H1 (cell line): ENCODE measurements around the gene JAG2. TPM values are rescaled to one million over a fixed set of nuclear protein-coding genes. Genes with fewer than 3 reads are reported as not detected.
A peak's percentile ranks its signal among the peaks of the same experiment; 100 is the strongest.

Experiments
- CTCF ChIA-PET: fragments of 300-600 bp; sonication (Branson Sonifier 250); formaldehyde crosslinking; loops from one replicate; lab custom pipeline; 2021; ENCODE audit not compliant: partially characterized antibody; lab: Charles Lee
- POLR2A ChIA-PET: fragments of 300-600 bp; sonication (Branson Sonifier 250); formaldehyde crosslinking; loops from one replicate; lab custom pipeline; 2021; ENCODE audit warnings: inconsistent platforms; ENCODE audit not compliant: partially characterized antibody; lab: Charles Lee
- DNase-seq, 2 experiments: peaks; one replicate each; pipeline versions ENCODE4 v3.0.0 to v3.0.0-alpha.2; 2010 to 2022; ENCODE audit warnings: low spot score in 2 of 2, low read depth in 1 of 2, mixed read lengths in 1 of 2
- FAIRE-seq: peaks from 2 replicates; lab custom pipeline; 2011; peaks lifted over from hg19 to GRCh38; lab: Jason Lieb, UNC
- H2AFZ ChIP-seq: 2 replicates; pipeline ENCODE4 v1.8.1; 2012; ENCODE audit warnings: low read length, inconsistent platforms
- H2AK5ac ChIP-seq: 2 replicates; pipeline ENCODE4 v1.6.1; 2013; ENCODE audit warnings: low read depth, low read length
- H2BK120ac ChIP-seq: replicated peaks from 2 replicates; pipeline ENCODE3; 2013; ENCODE audit warnings: low read depth, low read length, inconsistent platforms
- H2BK12ac ChIP-seq: 2 replicates; pipeline ENCODE4 v1.6.1; 2013; ENCODE audit warnings: low read depth, low read length
- H2BK15ac ChIP-seq: 2 replicates; pipeline ENCODE4 v1.6.1; 2013; ENCODE audit warnings: low read length
- H2BK20ac ChIP-seq: 2 replicates; pipeline ENCODE4 v1.6.1; 2013; ENCODE audit warnings: low read length
- H2BK5ac ChIP-seq: 2 replicates; pipeline ENCODE4 v1.6.1; 2013; ENCODE audit warnings: low read depth, low read length
- H3K14ac ChIP-seq: 2 replicates; pipeline ENCODE4 v1.6.1; 2013; ENCODE audit warnings: inconsistent platforms; ENCODE audit not compliant: insufficient read length
- H3K18ac ChIP-seq: 2 replicates; pipeline ENCODE4 v1.6.1; 2013; ENCODE audit warnings: low read length; ENCODE audit errors: extremely low read depth
- H3K23ac ChIP-seq: 2 replicates; pipeline ENCODE4 v1.6.1; 2013; ENCODE audit warnings: inconsistent platforms; ENCODE audit not compliant: insufficient read length
- H3K23me2 ChIP-seq: 2 replicates; pipeline ENCODE4 v1.6.1; 2013; ENCODE audit warnings: low read depth, low read length
- H3K27ac ChIP-seq: 2 replicates; pipeline ENCODE4 v1.6.1; 2011; ENCODE audit warnings: low read depth, low read length, inconsistent platforms
- H3K27me3 ChIP-seq, 4 experiments: replicated peaks in 1 of 4; 1 replicate in 1 of 4; 2 replicates in 3 of 4; pipeline versions ENCODE4 v1.6.1 to v1.8.1; 2011 to 2013; ENCODE audit warnings: low read length in 3 of 4, mild to moderate bottlenecking in 3 of 4, inconsistent platforms in 2 of 4, mixed read lengths in 2 of 4, moderate library complexity in 1 of 4; ENCODE audit not compliant: control insufficient read depth in 3 of 4, insufficient read depth in 3 of 4; ENCODE audit errors: extremely low read depth in 1 of 4
- H3K36me3 ChIP-seq, 4 experiments: 2 replicates each; pipeline versions ENCODE4 v1.6.1 to v1.8.1; 2011 to 2013; ENCODE audit warnings: mild to moderate bottlenecking in 4 of 4, low read length in 3 of 4, moderate library complexity in 2 of 4, control low read depth in 1 of 4, inconsistent platforms in 1 of 4; ENCODE audit not compliant: insufficient read depth in 4 of 4, control insufficient read depth in 2 of 4
- H3K4ac ChIP-seq: replicated peaks from 2 replicates; pipeline ENCODE3; 2013; ENCODE audit warnings: low read length, low read depth, mixed read lengths, inconsistent platforms; ENCODE audit not compliant: insufficient read length
- H3K4me1 ChIP-seq, 4 experiments: replicated peaks in 1 of 4; 1 replicate in 1 of 4; 2 replicates in 3 of 4; pipeline versions ENCODE4 v1.6.1 to v1.8.1; 2011 to 2013; ENCODE audit warnings: low read length in 3 of 4, inconsistent platforms in 2 of 4, mixed read lengths in 1 of 4; ENCODE audit not compliant: insufficient read depth in 4 of 4, control insufficient read depth in 3 of 4
- H3K4me2 ChIP-seq, 2 experiments: 2 replicates each; pipeline versions ENCODE4 v1.6.1 to v1.8.1; 2011 to 2013; ENCODE audit warnings: low read depth in 2 of 2, low read length in 2 of 2, control low read depth in 1 of 2, inconsistent platforms in 1 of 2, mild to moderate bottlenecking in 1 of 2; ENCODE audit not compliant: insufficient read depth in 1 of 2
- H3K4me3 ChIP-seq, 4 experiments: fragments of 200-600, 300-600 bp in 1 of 4; sonication (generic), shearing (Covaris generic), sonication (Bioruptor Twin) in 1 of 4; 2 replicates each; pipeline versions ENCODE4 v1.5.1 to v1.8.1; 2011 to 2016; ENCODE audit warnings: low read length in 4 of 4, low read depth in 3 of 4, control low read depth in 2 of 4, inconsistent platforms in 2 of 4, mild to moderate bottlenecking in 2 of 4, mixed read lengths in 1 of 4, moderate library complexity in 1 of 4; ENCODE audit not compliant: insufficient read depth in 2 of 4; ENCODE audit errors: extremely low read depth in 1 of 4
- H3K56ac ChIP-seq: replicated peaks from 2 replicates; pipeline ENCODE3; 2013; ENCODE audit warnings: low read depth, mild to moderate bottlenecking, mixed read lengths, low read length, inconsistent platforms; ENCODE audit not compliant: insufficient read length
- H3K79me1 ChIP-seq: 2 replicates; pipeline ENCODE4 v1.6.1; 2013; ENCODE audit warnings: low read depth, low read length, control low read depth
- H3K79me2 ChIP-seq, 2 experiments: 2 replicates each; pipeline versions ENCODE4 v1.6.1 to v1.8.1; 2012 to 2013; ENCODE audit warnings: low read length in 2 of 2, mild to moderate bottlenecking in 2 of 2, inconsistent platforms in 1 of 2; ENCODE audit not compliant: insufficient read depth in 2 of 2, control insufficient read depth in 1 of 2
- H3K9ac ChIP-seq, 4 experiments: replicated peaks in 1 of 4; 1 replicate in 1 of 4; 2 replicates in 3 of 4; pipeline versions ENCODE4 v1.6.1 to v1.8.1; 2011 to 2013; ENCODE audit warnings: low read depth in 3 of 4, low read length in 3 of 4, control low read depth in 2 of 4, mild to moderate bottlenecking in 2 of 4, moderate library complexity in 2 of 4, inconsistent platforms in 1 of 4; ENCODE audit errors: extremely low read depth in 1 of 4
- H3K9me3 ChIP-seq, 2 experiments: 2 replicates each; pipeline versions ENCODE4 v1.6.1 to v1.8.1; 2012 to 2013; ENCODE audit warnings: mild to moderate bottlenecking in 2 of 2, moderate library complexity in 2 of 2, control low read depth in 1 of 2, inconsistent platforms in 1 of 2, low read depth in 1 of 2, low read length in 1 of 2, mixed read lengths in 1 of 2; ENCODE audit not compliant: insufficient read depth in 2 of 2
- H4K20me1 ChIP-seq, 2 experiments: replicated peaks in 1 of 2; 2 replicates each; pipeline versions ENCODE3 to v1.8.1; 2011 to 2013; ENCODE audit warnings: inconsistent platforms in 2 of 2, low read length in 2 of 2, mild to moderate bottlenecking in 1 of 2; ENCODE audit not compliant: insufficient read depth in 2 of 2, control insufficient read depth in 1 of 2
- H4K5ac ChIP-seq: 2 replicates; pipeline ENCODE4 v1.6.1; 2013; ENCODE audit warnings: low read length, low read depth, mixed read lengths, inconsistent platforms; ENCODE audit not compliant: insufficient read length
- H4K8ac ChIP-seq: 2 replicates; pipeline ENCODE4 v1.8.0; 2013; ENCODE audit warnings: mild to moderate bottlenecking, moderate library complexity, low read length, inconsistent platforms; ENCODE audit not compliant: insufficient read depth; ENCODE audit errors: extremely low read depth
- H4K91ac ChIP-seq: replicated peaks from 2 replicates; pipeline ENCODE3; 2013; ENCODE audit warnings: low read length, mixed read lengths, inconsistent platforms; ENCODE audit not compliant: insufficient read length
- ASH2L ChIP-seq: fragments of 200-600, 300-600 bp; sonication (generic); IDR thresholded peaks from one replicate; pipeline ENCODE4 v1.7.1; 2017; ENCODE audit warnings: low read length
- BACH1 ChIP-seq: IDR thresholded peaks from 2 replicates; pipeline ENCODE4 v1.6.1; 2012; ENCODE audit warnings: low read length, improper control_type of control experiment
- CHD2 ChIP-seq: IDR thresholded peaks from 2 replicates; pipeline ENCODE4 v1.6.1; 2012; ENCODE audit warnings: low read length, improper control_type of control experiment
- CREB1 ChIP-seq: IDR thresholded peaks from 2 replicates; pipeline ENCODE4 v1.6.1; 2012; ENCODE audit warnings: inconsistent platforms
- CTBP2 ChIP-seq: IDR thresholded peaks from 2 replicates; pipeline ENCODE4 v1.7.0; 2011; ENCODE audit warnings: borderline replicate concordance, mild to moderate bottlenecking, moderate library complexity, mixed read lengths, low read length; ENCODE audit not compliant: insufficient read depth, insufficient read length
- GTF2F1 ChIP-seq: IDR thresholded peaks from 2 replicates; pipeline ENCODE4 v1.6.1; 2012; ENCODE audit warnings: low read depth, low read length, improper control_type of control experiment, borderline replicate concordance
- HDAC6 ChIP-seq: IDR thresholded peaks from one replicate; pipeline ENCODE4 v1.7.1; 2012; ENCODE audit warnings: low read depth, mild to moderate bottlenecking, inconsistent platforms, low read length, moderate library complexity
- MAFK ChIP-seq: IDR thresholded peaks from 2 replicates; pipeline ENCODE4 v1.6.1; 2012; ENCODE audit warnings: low read depth, mild to moderate bottlenecking, improper control_type of control experiment, low read length
- RNF2 ChIP-seq: fragments of 200-900, 300-1000 bp; sonication (generic); IDR thresholded peaks from 2 replicates; pipeline ENCODE4 v1.7.1; 2016; ENCODE audit warnings: borderline replicate concordance, low read depth, mild to moderate bottlenecking, antibody characterized with exemption, low read length; ENCODE audit not compliant: poor library complexity, severe bottlenecking; ENCODE audit errors: missing control alignments
- TEAD4 ChIP-seq: IDR thresholded peaks from 2 replicates; pipeline ENCODE4 v1.6.1; 2012; ENCODE audit warnings: low read depth, low read length, inconsistent platforms, mixed read lengths
- WGBS, 2 experiments: shearing (Covaris generic) in 1 of 2; methylation state at CpG; one replicate each; pipeline versions ENCODE4 v1.1.6 to v1.1.7; 2013 to 2015; ENCODE audit warnings: low lambda C conversion rate in 2 of 2, mixed read lengths in 2 of 2, inconsistent platforms in 1 of 2, low coverage in 1 of 2, missing lambda C conversion rate in 1 of 2; ENCODE audit not compliant: insufficient replicate concordance in 2 of 2, insufficient coverage in 1 of 2, insufficient read length in 1 of 2; ENCODE audit errors: extremely low coverage in 1 of 2, missing lambda C conversion rate in 1 of 2; 5-methylcytosine and 5-hydroxymethylcytosine counted together
- polyA plus RNA-seq, 7 experiments: library from polyadenylated mRNA; depleted of rRNA in 3 of 7; stranded (reverse) in 5 of 7; unstranded in 2 of 7; fragments of >200 nt in 5 of 7; fragments of 200-250 nt in 2 of 7; gene quantifications; 1 replicate in 5 of 7; 2 replicates in 1 of 7; 4 replicates in 1 of 7; pipeline versions ENCODE4 v1.2.1 to v1.2.3, GENCODE V29; 2011 to 2013; ENCODE audit warnings: missing spikeins in 2 of 7, mixed read lengths in 2 of 7
- total RNA-seq: library from RNA; stranded (reverse); fragmentation: NEBNext Ultra II Directional; extraction: Animal tissue kit (Norgen Biotek cat#: 25700); gene quantifications from 2 replicates; pipeline ENCODE4 v1.2.1, GENCODE V29; 2021
- TF ChIP-seq, protein P1 (sequence below): IDR thresholded peaks from 2 replicates; pipeline ENCODE4 v1.6.1; 2012; ENCODE audit warnings: inconsistent platforms
- TF ChIP-seq, protein P2 (sequence below): IDR thresholded peaks from 2 replicates; pipeline ENCODE4 v1.6.1; 2012; ENCODE audit warnings: inconsistent platforms

The JAG2 gene
- total and polyA plus RNA-seq, 2 of the 8 experiments (the other 6 are each of a cell fraction or from before 2014, with no cell fraction given), result 2.8 to 6.2 TPM

DNA sequence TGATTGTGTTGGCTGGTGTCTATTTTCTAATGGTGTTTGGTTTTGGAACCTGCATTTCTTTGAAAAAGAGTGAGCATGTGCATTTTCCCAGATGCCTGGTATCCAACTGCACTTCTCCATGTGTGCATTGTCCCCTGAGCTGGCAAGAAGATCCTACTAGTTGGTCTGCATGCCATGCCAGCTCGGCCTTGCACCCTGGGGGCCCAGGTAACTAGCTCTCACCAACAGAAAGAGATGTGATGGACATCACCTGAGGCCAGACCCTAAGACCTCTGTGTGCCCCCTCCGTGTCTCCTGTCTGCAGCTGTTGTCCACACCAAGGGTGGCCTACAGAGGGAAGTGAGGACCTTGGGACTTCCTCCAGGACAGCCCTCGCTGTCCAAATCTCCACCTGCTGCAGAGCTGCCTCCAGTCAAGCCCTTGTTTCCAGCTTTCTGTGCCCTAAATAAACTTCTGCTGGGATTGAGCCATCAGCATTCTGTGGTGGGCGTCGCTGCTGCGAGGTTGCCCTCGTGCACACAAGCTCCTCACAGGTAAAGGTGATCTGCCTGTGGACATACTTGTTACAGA is 73.3 kb downstream of the JAG2 start:
- no peak overlapping the region for H3K4ac ChIP-seq
- H3K23ac ChIP-seq, result no peak overlapping the region
- H4K5ac ChIP-seq, result no peak overlapping the region
- no peaks in the 10 kb centered on the region for H3K36me3 ChIP-seq
- no peak overlapping the region for H3K14ac ChIP-seq
- no peak for DNase-seq
- peaks cover 6 to 16% of the 10 kb centered on the region in 2 experiments; a peak in 3 of 4 replicates for H3K9me3 ChIP-seq
- H4K20me1 ChIP-seq, result peaks cover 3 to 5% of the 10 kb centered on the region in 2 experiments
- peaks cover 0 to 15% (median 9%) of the 10 kb centered on the region in 4 experiments; a peak in 6 of 7 replicates for H3K4me1 ChIP-seq
- H4K91ac ChIP-seq, result no peak overlapping the region
- no peak overlapping the region for H2BK120ac ChIP-seq
- H3K4me3 ChIP-seq, result no peak overlapping the region
- no peak overlapping the region for H2BK15ac ChIP-seq
- POLR2A ChIA-PET, result no interaction called here
- TF ChIP-seq CREB1 (no peak), BACH1 (no peak), GTF2F1 (no peak), RNF2 (no peak), CHD2 (no peak), HDAC6 (no peak), TEAD4 (no peak), ASH2L (no peak), CTBP2 (no peak), MAFK (no peak)
- TF ChIP-seq, protein P1, sequence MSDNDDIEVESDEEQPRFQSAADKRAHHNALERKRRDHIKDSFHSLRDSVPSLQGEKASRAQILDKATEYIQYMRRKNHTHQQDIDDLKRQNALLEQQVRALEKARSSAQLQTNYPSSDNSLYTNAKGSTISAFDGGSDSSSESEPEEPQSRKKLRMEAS, result no peak
- TF ChIP-seq, protein P2, sequence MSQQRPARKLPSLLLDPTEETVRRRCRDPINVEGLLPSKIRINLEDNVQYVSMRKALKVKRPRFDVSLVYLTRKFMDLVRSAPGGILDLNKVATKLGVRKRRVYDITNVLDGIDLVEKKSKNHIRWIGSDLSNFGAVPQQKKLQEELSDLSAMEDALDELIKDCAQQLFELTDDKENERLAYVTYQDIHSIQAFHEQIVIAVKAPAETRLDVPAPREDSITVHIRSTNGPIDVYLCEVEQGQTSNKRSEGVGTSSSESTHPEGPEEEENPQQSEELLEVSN, result no peak
- TF ChIP-seq, all 59 proteins: peak for 0
- no peak overlapping the region for H3K9ac ChIP-seq
- no peak overlapping the region for H3K56ac ChIP-seq
- H3K27ac ChIP-seq, result no peak overlapping the region
- no peak for FAIRE-seq
- H3K4me2 ChIP-seq, result no peak overlapping the region
- H2BK20ac ChIP-seq, result no peak overlapping the region
- H2BK5ac ChIP-seq, result no peak overlapping the region
- H2AFZ ChIP-seq, result no peak overlapping the region
- no peak overlapping the region for H4K8ac ChIP-seq
- no peak overlapping the region for H3K18ac ChIP-seq
- H2AK5ac ChIP-seq, result 0 out of 2 replicates have a peak overlapping the region, but pooled peaks have one; percentile 5
- no peak overlapping the region for H2BK12ac ChIP-seq
- no peaks in the 10 kb centered on the region for H3K79me1 ChIP-seq
- no peaks in the 10 kb centered on the region for H3K79me2 ChIP-seq
- peaks cover 0 to 29% (median 16%) of the 10 kb centered on the region in 4 experiments; a peak in 6 of 7 replicates for H3K27me3 ChIP-seq
- CTCF ChIA-PET, result interaction anchor here (0.6 to 1.6 kb wide), 7 partner anchors 9 to 385 kb away, joined by 3 to 4 read pairs (median 3); no protein-coding TSS in a partner anchor
- peaks cover 2% of the 10 kb centered on the region; the same call in 1 of the 2 replicates for H3K23me2 ChIP-seq
- WGBS, 2 experiments, result 83% methylated on average over 7 of the region's 7 CpGs; no CpG with 5 or more reads in 1 of the 2 experiments
